ENCODE results near the gene GIPC2. TPM values are rescaled to one million over a fixed set of nuclear protein-coding genes. Genes with fewer than 3 reads are reported as not detected.
"Not testable (repeated sequence)": the region's sequence is repeated elsewhere in the genome, so short reads cannot be mapped to it uniquely, and the experiment has no call there.

The GIPC2 gene
- total and polyA plus RNA-seq, 2 donors (not counting 1 experiment from before 2014, with no cell fraction given): not detected

- H3K36me3 ChIP-seq (replicated peaks in 1 of 2; ENCODE audit: control extremely low read depth in 1 of 2, control insufficient read depth in 1 of 2, extremely low read depth in 1 of 2, insufficient read depth in 2 of 2, low read length in 1 of 2): no peaks in the 10 kb centered on the region
- no peaks in the 10 kb centered on the region for H3K27me3 Mint-ChIP-seq
- H3K4me1 Mint-ChIP-seq: no peaks in the 10 kb centered on the region
- no peaks in the 10 kb centered on the region for H3K27me3 ChIP-seq (replicated peaks in 1 of 4; ENCODE audit: control extremely low read depth in 1 of 4, control insufficient read depth in 3 of 4, insufficient read depth in 4 of 4, low read length in 3 of 4)
- intact Hi-C loops (cut with micrococcal nuclease): loop anchor here (1.0 to 10.0 kb wide), 3 partner anchors 135 to 1959 kb away; partner anchors contain the start of gene FUBP1
- peak; percentile 72 for DNase-seq
- ChIA-PET POLR2A (no interaction called here), CTCF (interaction anchor here (0.6 to 2.8 kb wide), 25 partner anchors 9 to 1961 kb away, joined by 3 to 26 read pairs (median 3); partner anchors contain the start of gene DNAJB4)
- no peaks in the 10 kb centered on the region for H3K9me3 ChIP-seq (ENCODE audit: control extremely low read depth in 1 of 3, control insufficient read depth in 2 of 3, insufficient read depth in 1 of 3, low read length in 2 of 3)
- TF ChIP-seq CTCF (IDR thresholded peaks at IDR 0.05) (peak; percentile 92), EZH2 (IDR thresholded peaks at IDR 0.05; ENCODE audit: borderline replicate concordance, insufficient read depth, low read depth, low read length, poor library complexity, severe bottlenecking) (no peak)
- H2AFZ ChIP-seq (ENCODE audit: insufficient read depth, low read depth, low read length, poor library complexity, severe bottlenecking): peak overlapping the region; percentile 51
- no peaks in the 10 kb centered on the region for H3K9me3 Mint-ChIP-seq (ENCODE audit: insufficient read depth)
- H3K79me2 ChIP-seq (ENCODE audit: control insufficient read depth, insufficient read depth, low read length): no peaks in the 10 kb centered on the region
- H3K27ac ChIP-seq (ENCODE audit: low read length in 2 of 2): no peak overlapping the region
- H3K27ac Mint-ChIP-seq: no peak overlapping the region
- no peak overlapping the region for H3K4me2 ChIP-seq (replicated peaks; ENCODE audit: low read depth, low read length, poor library complexity, severe bottlenecking)
- WGBS (ENCODE audit: insufficient coverage): 99% methylated on average over 7 of the region's 9 CpGs
- H4K20me1 ChIP-seq (ENCODE audit: control insufficient read depth, insufficient read depth, low read length, poor library complexity, severe bottlenecking): no peaks in the 10 kb centered on the region
- no peak overlapping the region for H3K4me3 Mint-ChIP-seq
- ATAC-seq (ENCODE audit: low read depth): peak; percentile 82
- H3K9ac ChIP-seq (ENCODE audit: low read length): no peak overlapping the region
- H3K4me3 ChIP-seq (ENCODE audit: control extremely low read depth in 1 of 5, extremely low read depth in 1 of 5, insufficient read depth in 1 of 5, low read depth in 2 of 5, low read length in 4 of 5): no peak overlapping the region
- no peaks in the 10 kb centered on the region for H3K4me1 ChIP-seq (ENCODE audit: control insufficient read depth in 2 of 2, insufficient read depth in 2 of 2, low read length in 2 of 2)
Measured at GRCh38 chr1:78114034-78114956, 68.5 kb downstream of the GIPC2 start.

- H3K27ac ChIP-seq (ENCODE audit: low read length in 2 of 2); ATAC-seq (ENCODE audit: low read depth); H3K4me3 ChIP-seq (ENCODE audit: control extremely low read depth in 1 of 5, extremely low read depth in 1 of 5, insufficient read depth in 1 of 5, low read depth in 2 of 5, low read length in 4 of 5); intact Hi-C loops (cut with micrococcal nuclease); H3K27ac Mint-ChIP-seq; H3K9ac ChIP-seq (ENCODE audit: low read length); H3K4me3 Mint-ChIP-seq; H3K79me2 ChIP-seq (ENCODE audit: control insufficient read depth, insufficient read depth, low read length); POLR2A ChIA-PET; H2AFZ ChIP-seq (ENCODE audit: insufficient read depth, low read depth, low read length, poor library complexity, severe bottlenecking); H3K9me3 Mint-ChIP-seq (ENCODE audit: insufficient read depth); CTCF ChIA-PET; H3K9me3 ChIP-seq (ENCODE audit: control extremely low read depth in 1 of 3, control insufficient read depth in 2 of 3, insufficient read depth in 1 of 3, low read length in 2 of 3); H3K4me1 ChIP-seq (ENCODE audit: control insufficient read depth in 2 of 2, insufficient read depth in 2 of 2, low read length in 2 of 2); H3K27me3 Mint-ChIP-seq; DNase-seq; H3K36me3 ChIP-seq (replicated peaks in 1 of 2; ENCODE audit: control extremely low read depth in 1 of 2, control insufficient read depth in 1 of 2, extremely low read depth in 1 of 2, insufficient read depth in 2 of 2, low read length in 1 of 2); H3K4me2 ChIP-seq (replicated peaks; ENCODE audit: low read depth, low read length, poor library complexity, severe bottlenecking); H3K4me1 Mint-ChIP-seq; H4K20me1 ChIP-seq (ENCODE audit: control insufficient read depth, insufficient read depth, low read length, poor library complexity, severe bottlenecking); H3K27me3 ChIP-seq (replicated peaks in 1 of 4; ENCODE audit: control extremely low read depth in 1 of 4, control insufficient read depth in 3 of 4, insufficient read depth in 4 of 4, low read length in 3 of 4): not testable (repeated sequence)
- 60% methylated on average over 1 of the region's 6 CpGs for WGBS (ENCODE audit: insufficient coverage)
Measured at GRCh38 chr1:78120485-78120884, 74.7 kb downstream of the GIPC2 start.

Measured in B cell (primary cell).